Stimulated activated naive CD4-positive, alpha-beta T cell (primary cell): ENCODE results near the gene ATG16L1.

ENCODE experiments used
- DNase-seq, 6 experiments: peaks; one replicate each; lab custom pipeline; 2025; lab: John Stamatoyannopoulos, UW

ATG16L1 gene

DNA sequence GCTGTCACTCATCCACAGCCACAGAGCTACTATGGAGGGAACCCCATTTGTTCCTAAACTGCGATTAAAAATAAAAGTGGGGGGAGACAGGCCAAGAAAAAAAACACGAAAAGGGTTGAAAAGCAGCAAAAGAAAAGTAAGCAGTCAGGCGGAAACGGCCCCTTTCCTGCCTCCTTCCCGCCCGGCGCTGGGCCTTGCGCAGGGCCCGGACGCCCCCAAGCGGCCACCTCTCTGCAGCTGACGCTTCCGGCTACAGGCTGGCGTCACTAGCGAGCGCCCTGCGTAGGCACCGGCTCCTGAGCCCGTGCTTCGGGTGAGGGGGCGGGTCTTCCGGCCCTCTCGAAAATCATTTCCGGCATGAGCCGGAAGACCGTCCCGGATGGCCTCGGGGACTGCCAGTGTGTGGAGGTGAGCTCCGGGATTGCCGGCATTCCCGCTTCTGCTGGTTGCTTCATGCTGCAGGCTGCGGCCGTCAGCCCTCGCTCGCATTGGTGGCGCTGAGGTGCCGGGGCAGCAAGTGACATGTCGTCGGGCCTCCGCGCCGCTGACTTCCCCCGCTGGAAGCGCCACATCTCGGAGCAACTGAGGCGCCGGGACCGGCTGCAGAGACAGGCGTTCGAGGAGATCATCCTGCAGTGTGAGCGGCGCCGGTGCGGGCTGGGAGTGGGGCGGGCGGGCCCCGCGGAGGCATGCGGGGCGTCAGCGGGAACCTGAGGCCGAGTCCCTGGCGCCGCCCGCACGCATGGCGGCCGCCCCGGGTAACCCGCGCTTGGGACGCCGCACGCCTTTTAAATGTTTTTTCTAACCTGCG is at the start of gene ATG16L1:
TSS of gene ATG16L1 (plus strand) at position 368 of the 811 bp plus-strand sequence. CDS start at position 523, 155 bp downstream.
- peak; percentile 90 to 95 (median 93) for DNase-seq

GRCh38 chr2:233202531-233202944 is 48.9 kb upstream of the ATG16L1 start:
- no peak for DNase-seq

DNA sequence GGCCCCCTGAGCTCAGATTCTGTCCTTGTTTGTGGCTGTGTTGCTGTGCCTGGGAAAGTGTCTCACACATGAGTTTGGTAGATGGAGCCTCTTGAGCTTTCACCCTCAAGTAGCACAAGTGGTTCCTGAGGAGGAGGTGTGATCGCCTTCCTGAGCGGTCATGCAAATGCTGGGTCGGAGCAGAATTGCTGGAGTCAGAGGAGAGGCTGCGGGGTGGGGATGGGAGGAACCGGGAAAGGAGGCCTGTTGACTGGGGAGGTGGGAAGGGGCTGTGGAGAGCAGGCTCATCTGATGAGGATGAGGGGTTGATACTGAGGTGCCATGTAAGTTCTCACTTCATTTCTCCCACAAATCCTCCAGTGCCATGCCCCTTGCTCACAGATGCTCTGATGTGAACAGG is 48.4 kb upstream of the ATG16L1 start:
- DNase-seq: no peak

DNA sequence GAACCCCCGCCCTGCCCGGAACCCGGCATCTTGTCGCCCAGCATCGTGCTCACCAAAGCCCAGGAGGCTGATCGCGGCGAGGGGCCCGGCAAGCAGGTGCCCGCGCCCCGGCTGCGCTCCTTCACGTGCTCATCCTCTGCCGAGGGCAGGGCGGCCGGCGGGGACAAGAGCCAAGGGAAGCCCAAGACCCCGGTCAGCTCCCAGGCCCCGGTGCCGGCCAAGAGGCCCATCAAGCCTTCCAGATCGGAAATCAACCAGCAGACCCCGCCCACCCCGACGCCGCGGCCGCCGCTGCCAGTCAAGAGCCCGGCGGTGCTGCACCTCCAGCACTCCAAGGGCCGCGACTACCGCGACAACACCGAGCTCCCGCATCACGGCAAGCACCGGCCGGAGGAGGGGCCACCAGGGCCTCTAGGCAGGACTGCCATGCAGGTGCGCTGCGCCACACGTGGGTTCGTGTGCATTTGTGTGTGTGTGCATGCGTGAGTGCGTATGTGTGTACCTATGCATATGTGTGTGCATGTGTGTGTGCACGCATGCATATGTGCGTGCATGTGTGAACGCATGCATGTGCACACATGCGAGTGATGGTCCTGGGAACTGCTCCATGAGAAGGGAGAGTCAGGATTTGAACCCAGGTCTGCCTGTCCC is 47.1 kb upstream of the ATG16L1 start:
- DNase-seq: peak in 1 of 6 experiments; percentile 3

GRCh38 chr2:233208382-233209116 is 42.9 kb upstream of the ATG16L1 start:
- no peak for DNase-seq

GRCh38 chr2:233209117-233209532 is 42.3 kb upstream of the ATG16L1 start:
- no peak for DNase-seq

DNA sequence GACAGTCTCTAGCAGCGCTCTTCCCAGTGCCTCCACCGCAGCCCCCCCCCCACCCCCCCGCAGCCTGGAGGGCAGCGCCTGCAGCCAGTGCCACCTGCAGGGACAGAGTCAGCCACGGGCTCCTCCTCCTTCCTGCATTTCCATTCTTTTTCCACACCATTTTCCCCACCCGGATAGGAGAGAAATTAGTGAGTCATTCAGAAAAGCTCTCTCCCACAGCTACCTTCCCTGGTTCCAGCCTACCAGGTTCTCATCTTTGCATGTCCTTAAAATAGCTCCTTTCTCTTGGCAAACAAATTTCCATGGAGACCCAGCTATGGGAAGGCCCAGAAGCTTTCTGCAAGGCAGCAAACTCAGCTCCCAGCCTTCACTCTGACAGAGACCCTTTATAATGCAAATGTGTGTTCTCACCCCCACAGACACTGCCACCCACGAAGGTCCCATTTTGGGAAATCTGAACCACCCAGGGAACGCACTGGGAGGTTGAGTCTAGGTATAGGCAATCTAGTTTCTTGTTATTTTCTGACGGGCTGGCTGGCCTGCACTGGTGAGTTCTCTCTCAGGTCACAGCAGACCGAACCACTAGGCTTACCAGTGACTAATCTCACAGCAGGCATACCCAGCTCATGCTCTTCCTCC is 41.8 kb upstream of the ATG16L1 start:
- no peak for DNase-seq

DNA sequence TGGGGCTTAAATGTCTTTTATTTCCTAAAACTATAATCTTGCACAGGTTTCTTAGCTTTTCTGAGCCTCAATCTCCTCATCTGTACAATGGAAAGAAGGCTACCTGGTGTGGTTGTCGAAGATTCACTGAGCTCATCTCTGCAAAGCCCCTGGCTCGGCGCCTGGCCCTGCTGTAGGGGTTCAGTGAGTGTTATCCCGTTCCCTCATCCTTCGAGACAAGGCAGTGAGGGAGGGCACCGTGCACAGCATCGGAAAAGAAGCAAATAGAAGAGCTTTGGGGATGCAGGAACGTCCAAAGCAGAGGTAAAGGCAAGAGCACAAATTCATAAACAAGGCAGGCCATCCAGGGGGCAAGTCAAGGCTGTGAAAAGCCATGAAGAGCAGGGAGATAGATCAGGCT is 41.2 kb upstream of the ATG16L1 start:
- no peak for DNase-seq

DNA sequence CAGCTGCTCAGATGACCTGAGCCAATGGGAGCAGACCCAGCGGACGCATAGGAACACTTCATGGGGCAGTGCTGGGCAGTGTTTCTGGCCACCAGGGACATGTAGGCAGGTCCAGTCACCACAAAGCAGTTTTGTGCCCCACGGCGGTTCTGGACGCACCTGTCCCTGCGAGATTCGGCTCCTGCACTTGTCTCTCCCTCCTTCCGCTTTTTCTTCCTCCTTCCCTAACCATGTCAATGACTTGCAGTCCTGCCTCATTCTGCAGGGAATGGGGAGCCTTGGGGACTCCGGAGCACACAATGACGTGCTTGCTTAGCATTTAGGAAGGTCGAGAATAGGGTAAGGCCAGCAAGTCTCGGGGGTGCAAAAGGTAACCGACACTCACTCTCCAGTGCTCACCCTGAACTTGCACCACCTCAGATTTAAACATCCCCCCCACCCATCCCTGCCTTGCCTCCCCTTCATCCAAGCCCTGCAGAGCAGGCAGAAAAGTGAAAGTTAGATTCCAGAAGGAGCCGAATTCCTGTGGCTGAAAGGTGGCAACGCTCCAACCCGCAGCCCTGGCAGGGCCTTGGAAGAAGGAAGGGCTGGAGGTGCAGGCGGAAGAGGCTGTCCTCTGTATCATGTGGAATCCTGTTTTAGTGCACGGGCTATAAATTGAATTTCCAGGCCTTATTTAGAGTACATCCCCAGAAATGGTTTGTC is 40.5 kb upstream of the ATG16L1 start:
- DNase-seq: no peak

DNA sequence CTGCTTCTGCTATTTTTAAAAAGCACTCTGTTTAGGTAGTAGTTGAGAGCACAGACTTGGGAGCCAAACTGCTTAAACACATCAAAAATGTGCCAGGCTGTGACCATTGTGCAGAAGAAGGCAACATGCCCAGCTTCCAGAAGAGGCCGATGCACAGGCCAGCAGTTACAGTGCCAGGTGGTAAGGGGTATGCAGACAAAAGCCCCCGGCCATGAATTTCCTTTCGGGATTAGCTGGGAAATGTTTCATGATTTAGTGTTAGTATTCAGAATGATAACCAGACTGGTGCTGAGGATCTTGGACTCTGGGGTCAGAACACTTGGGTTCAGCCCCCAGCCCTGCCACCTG is 40.0 kb upstream of the ATG16L1 start:
- no peak for DNase-seq

GRCh38 chr2:233213011-233213410 is 38.5 kb upstream of the ATG16L1 start:
- no peak for DNase-seq

DNA sequence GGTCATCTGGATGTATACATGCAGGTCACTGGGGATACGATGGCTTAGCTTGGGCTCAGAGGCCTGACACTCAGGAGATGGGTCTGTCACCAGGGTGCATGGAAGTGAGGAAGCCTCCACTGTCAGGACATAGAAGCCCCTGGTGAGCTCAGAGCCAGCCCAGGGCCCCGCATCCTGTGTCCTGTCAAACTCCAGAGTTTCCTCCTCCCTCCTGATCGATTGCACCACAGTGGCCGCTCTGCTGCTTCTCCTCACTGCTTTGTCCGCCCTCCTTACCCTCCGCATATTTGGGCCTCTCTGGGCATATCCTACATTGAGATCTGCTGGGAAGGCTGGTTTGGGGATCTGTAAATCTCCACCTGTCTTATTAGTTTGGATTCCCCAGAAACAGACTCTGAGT is 37.5 kb upstream of the ATG16L1 start:
- DNase-seq: no peak

- DNase-seq: no peak
These were observed 33.5 kb upstream of the ATG16L1 start for GRCh38 chr2:233217892-233218377.

- no peak for DNase-seq
These were observed 32.6 kb upstream of the ATG16L1 start for GRCh38 chr2:233218836-233219235.

GRCh38 chr2:233219848-233220247 is 31.6 kb upstream of the ATG16L1 start:
- no peak for DNase-seq

DNA sequence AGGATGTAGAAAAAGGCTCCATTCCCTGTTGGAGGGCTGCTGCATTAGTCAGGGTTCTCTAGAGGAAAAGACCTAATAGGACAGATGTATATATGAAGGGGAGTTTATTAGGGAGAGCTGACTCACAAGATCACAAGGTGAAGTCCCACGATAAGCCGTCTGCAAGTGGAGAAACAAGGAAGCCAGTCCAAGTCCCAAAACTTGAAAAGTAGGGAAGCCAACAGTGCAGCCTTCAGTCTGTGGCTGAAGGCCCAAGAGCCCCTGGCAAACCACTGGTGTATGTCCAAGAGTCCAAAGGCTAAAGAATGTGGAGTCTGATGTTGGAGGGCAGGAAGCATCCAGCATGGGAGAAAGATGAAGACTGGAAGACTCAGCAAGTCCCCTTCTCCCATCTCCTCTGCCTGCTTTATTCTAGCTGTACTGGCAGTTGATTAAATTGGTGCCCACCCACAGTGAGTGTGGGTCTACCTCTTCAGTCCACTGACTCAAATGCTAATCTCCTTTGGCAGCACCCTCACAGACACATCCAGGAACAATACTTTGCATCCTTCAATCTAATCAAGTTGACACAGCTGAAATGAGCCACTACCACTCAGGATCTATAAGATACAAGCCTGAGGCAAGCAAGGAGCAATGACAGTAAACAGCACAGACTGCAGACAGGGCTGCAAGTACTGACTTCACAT is 30.0 kb upstream of the ATG16L1 start:
- no peak for DNase-seq

GRCh38 chr2:233223059-233223894 is 28.2 kb upstream of the ATG16L1 start:
- no peak for DNase-seq

DNA sequence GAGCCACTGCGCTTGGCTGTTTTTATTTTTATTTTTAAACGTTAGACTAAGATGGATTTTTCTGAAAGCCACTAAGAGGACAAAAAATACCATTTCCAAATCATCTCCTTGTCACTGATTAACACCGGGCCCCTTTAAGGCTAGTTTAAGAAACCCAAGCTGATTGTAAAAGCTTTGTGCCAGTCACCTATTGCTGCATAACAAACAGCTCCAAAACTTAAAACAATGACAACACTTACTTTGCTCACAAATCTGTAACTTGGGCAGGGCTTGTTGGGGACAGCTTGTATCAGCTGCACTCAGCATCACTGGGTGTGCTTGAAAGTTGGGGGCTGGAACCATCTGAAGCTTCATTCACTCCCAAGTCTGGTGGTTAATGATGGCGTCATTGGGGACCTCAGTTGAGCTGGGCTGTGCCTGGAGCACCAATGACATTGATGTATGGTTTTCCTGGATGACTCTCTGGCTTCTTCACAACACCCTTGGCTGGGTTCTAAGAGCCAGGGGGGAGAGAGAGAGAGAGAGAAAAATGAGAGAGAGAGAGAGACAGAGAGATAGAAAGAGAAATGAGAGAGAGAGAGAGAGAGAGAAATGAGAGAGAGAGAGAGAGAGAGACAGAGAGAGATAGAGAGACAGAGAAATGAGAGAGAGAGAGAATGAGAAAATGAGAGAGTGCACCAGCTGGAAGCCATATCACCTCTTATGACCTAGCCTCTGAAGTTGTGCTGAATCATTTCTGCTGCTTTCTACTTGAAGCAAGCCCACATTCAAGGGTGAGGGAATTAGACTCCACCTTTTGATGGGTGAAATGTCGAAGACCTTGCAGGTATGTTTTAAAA is 26.0 kb upstream of the ATG16L1 start:
- DNase-seq: no peak

DNA sequence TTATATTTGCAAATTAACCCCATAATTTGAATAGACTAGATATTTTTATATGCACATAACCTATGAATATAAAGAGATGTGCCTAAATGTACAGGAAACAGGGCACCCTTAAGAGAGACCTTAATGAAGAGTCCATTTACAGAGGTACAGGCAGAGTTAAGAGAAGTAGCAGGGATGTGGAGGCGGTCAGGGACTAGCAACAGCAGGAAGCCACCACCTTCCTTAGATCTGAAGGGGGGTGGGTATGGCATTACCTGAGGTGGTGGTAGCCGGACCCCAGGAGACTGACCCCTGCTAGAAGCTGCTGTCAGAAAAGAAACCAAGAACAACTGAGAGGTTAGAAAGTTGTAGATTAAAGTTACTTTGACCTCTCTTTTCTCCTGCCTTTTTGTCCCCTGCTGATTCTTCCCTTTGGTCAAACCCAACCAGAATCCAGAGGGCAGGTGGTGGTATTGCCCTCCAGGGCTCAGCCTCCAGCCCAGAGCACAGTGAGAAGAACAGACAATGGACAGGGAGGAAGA is 24.9 kb upstream of the ATG16L1 start:
- no peak for DNase-seq
